Stimulated activated CD4-positive, alpha-beta T cell treated with anti-CD3 and anti-CD28 coated beads, Interleukin-2, amount 100 ng/mL, for 24 hours (primary cell): ENCODE results near the gene RASGRP2.

Source experiments
- DNase-seq, 2 donors: peaks; one replicate each; pipeline ENCODE4 v3.0.0-alpha.2; 2020

Gene RASGRP2

GRCh38 chr11:64770120-64770519 lies 26.2 kb upstream of the RASGRP2 start:
- no peak for DNase-seq

DNA sequence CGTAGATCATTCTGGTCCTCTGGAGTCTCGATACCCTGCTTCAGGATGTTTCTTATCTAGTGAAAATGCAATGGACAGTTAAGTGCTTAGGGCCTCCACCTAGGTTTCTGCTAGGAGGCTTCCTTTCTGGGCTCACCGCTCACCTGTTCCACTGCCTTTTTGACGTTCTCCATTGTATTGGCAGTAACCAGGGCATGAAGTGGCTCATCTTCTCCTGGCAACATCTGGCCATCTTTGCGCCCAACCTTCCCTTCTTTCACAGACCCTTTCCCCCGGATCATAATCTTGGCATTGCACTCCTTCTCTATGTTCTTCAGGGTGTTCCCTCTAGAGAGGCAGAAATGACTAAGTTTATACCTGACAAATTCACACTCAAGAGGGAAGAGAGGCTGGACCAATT lies 25.3 kb upstream of the RASGRP2 start:
- DNase-seq, result no peak

DNA sequence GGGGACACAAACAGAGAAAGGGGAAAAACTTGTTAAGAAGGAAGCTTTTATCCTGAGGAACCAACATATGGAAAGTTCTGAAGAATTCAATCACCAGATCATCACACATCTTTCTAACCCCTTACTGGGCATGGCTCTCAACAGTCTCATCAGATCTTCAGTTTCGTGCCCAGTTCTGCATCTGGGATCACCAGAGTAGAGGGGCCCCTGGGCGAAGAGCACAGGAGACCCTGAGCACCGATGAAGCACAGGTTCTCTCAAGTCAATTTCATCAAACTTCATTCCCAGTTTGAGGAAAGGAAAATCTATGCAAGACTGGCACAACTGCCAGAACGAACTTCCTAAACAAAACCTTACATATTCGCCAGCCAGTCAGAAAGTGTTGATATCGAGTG lies 24.4 kb upstream of the RASGRP2 start:
- no peak for DNase-seq

DNA sequence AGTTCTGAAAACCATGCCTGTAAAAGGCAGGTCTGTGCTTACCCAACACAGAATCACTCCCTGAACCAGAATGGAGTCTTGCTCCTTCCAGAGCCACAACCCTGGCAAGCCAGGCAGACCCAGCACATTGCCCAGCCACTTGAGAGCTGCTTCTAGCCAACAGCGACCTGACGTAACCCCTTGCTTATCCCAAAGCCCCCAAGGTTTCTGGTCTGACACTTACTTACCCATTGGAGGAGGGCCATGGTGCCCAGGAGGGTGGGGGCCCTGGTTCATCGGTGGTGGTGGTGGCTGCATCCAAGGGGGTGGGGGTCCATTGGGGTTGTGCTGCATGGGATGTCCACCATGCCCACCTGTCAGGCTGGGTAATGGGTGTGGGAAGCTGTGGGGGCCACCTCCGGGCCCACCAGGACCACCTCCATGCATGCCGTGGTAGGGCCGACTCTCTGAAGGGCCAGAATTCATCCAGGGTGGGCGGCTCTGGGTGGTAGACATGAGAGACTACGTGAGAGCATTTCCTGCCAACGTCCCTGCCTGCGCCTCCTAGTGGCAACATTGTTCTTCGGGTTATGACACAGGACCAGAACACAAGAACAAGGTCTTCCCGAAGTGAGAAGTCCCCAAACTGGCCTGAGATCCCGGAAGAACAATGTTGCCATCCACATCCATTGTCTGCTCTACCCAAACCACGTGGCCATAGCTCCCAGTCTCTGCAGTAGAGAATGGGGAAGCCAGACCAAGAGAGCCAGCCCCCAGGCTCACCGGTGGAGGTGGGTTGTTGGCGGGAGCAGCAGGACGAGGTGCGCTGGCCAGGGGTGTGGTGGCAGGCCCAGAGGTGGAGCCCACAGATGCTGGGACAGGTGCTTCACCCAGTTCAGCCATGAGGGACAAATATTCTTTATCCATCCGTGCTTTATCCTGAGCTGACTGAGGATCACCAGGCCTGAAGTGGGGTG lies 23.7 kb upstream of the RASGRP2 start:
- DNase-seq, result peak; percentile 86 to 89

DNA sequence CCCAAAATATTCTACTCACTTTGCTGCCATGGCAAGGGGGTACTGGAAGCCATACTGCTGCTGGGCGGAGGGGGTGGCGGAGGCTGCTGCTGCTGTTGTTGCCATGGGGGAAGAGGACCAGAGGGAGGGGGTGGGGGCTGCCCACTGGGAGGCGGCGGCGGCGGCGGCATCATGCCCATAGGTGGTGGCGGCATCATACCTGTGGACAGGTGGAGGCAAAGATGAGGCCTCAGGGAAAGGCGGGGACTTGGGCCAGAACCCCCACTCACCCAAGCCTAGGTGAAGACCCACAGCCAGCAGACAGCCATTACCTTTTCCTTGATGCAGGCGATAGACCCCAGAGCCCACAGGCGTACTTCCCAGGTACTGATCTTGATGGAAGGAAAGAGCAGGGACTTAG lies 22.9 kb upstream of the RASGRP2 start:
- no peak for DNase-seq

- no peak for DNase-seq
Observed at GRCh38 chr11:64765851-64766665, 22.1 kb upstream of the RASGRP2 start.

DNA sequence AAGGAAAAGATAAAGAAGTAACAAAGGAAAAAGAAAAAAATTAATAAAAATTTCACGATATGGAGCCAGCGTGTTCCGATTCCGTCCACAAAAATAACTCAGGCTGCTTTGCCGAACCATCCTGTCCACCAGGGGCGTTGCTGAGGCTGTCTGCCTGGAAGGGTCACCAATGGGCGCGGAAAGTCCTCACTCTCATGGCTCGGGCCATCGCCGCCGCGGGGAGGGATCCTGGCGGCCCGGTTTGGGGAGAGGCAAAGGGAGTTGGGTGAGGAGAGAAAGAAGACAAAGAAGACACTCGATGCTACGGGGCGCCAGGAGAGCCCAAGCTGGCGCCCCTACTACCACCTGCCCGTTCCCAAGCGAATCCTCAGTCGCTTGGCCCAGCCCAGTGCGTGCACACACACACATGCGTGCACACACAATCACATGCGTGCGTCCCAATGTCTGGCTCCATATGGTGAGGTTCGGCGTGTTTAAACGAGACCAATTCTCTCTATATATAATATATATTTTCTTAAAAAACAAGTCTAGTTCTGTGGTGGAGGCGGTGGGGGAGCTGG lies 21.4 kb upstream of the RASGRP2 start:
- no peak for DNase-seq

DNA sequence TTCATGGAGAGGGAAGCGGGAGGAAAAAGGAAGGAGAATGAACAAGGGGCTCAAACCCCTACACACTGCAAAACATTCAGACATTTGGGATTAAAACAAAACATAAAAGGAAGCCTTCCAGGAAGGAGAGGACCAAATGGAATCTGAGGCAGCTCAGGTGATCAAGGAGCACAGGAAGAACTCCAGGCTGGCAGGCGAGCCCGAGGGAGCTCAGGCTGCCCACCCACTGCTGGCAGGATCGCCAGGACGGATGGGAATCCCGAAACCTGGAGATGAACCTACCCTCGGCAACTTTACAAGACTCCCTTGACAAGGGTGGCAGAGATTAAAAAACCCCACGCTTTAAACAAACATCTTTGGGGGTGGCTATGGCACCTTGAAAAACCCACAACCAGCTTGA lies 20.8 kb upstream of the RASGRP2 start:
- no peak for DNase-seq

DNA sequence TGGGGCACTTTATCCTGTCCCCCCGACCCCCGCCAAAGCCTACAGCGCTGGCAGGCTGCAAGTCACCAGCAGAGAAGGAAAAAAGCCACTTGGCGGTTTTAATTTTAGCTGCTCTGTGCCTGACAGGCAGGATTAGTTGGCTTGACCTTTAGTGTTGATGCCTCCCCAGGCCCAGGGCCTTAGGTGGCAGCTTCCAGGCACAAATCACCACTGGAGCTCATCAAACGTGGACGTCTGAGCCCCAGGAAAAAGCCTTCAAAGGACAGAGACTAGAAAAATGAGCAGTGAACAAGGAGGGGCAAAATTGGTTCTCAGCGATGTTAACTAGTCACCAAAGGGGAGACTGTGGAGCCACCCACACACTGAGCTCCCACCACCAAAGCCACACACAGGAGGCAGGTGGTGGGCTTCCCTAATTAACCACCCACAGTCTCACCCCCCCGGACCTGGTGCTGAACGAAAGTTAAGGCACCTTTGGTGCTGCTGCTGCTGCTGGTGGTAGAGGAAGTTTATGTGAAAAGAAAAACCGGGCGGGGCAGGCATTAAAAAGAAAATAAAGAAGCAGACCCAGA lies 20.2 kb upstream of the RASGRP2 start:
- peak; percentile 32 to 56 for DNase-seq

GRCh38 chr11:64763526-64764039 lies 19.6 kb upstream of the RASGRP2 start:
- no peak for DNase-seq

- no peak for DNase-seq
Observed at GRCh38 chr11:64762674-64763525, 19.0 kb upstream of the RASGRP2 start.

- DNase-seq, result peak in 1 of 2 donors; percentile 24
Observed at GRCh38 chr11:64762277-64762673, 18.3 kb upstream of the RASGRP2 start.

DNA sequence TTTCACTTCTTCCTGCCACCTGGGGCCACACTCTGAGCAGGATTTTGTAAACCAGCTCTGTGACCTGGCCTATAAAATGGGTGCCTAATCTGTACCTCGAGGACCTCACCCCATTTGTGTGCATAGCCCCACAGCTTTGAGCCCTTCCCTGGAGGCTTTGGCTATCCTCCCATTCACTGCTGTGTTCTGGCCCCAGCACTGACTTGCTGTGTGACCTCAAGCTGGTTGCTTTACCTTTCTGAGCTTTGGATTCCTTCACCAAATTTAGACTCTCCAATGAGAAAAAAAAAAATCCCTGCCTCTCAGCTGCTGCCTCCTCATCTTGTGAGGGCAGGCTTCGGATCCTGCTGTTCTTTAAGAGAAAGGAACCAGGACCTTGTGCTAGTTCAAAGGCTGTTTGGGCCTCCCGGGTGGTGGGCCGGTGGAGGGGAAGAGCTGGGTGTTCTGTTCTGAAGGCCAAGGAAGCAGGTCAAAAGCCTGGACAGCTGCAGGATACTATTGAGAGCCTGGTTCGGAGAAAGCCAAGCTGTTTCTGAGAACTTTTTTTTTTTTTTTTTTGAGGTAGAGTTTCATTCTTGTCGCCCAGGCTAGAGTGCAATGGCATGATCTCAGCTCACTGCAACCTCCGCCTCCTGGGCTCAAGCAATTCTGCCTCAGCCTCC lies 16.9 kb upstream of the RASGRP2 start:
- DNase-seq, result no peak

DNA sequence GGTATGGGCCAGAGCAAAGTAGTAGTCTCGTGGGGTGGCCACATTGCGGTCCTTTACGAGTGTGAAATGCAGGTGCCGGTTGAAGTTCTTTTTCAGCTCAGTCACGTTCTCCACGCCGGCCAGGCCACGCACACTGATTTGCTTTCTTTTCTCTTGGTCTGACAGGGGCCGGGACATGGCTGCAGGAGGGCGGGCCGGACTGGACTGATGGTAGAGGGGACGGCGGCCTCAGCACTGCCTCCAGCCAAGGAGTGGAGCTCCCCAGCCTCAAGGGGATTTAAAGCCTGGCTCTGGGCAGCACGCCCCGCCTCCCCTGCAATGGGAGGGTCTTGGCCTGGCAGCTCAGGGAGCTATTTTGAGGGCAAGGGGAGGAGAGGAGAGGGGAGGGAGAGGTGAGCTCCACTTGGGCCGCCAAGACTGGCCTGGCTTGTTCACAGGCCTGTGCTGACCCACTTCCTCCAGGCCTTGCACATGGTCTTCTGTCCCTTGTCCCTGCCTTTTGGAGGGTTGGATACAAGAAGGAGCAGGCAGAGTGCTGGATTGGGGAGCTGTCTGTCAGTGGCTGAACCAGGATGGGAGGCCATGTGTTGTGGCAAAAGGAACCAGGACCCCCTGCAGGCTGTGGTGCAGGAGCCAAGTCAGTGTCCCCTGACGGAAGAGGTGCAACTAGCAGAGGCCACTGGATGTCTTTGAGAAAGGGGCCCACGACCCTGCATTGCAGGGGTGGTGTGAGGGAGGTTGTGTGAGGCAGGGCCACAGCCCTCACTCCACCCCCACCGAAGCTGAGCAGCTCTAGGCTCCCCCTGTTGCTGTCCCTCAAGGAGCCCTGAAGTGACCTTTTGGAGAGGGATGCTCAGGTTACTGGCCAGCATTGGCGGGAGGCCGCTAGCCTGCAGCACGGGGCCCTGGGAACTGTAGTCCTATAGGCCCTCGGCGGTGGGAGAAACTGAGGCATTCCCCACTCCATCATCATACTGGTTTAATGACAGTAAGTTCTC lies 16.1 kb upstream of the RASGRP2 start, which contains the start of gene PYGM:
PYGM (minus strand) TSS at position 253 of the 998 bp plus-strand sequence; CDS start at position 177, 76 bp downstream.
- DNase-seq, result no peak

- no peak for DNase-seq
Observed at GRCh38 chr11:64759131-64759721, 15.3 kb upstream of the RASGRP2 start.

- no peak for DNase-seq
Observed at GRCh38 chr11:64758330-64759079, 14.6 kb upstream of the RASGRP2 start.

DNA sequence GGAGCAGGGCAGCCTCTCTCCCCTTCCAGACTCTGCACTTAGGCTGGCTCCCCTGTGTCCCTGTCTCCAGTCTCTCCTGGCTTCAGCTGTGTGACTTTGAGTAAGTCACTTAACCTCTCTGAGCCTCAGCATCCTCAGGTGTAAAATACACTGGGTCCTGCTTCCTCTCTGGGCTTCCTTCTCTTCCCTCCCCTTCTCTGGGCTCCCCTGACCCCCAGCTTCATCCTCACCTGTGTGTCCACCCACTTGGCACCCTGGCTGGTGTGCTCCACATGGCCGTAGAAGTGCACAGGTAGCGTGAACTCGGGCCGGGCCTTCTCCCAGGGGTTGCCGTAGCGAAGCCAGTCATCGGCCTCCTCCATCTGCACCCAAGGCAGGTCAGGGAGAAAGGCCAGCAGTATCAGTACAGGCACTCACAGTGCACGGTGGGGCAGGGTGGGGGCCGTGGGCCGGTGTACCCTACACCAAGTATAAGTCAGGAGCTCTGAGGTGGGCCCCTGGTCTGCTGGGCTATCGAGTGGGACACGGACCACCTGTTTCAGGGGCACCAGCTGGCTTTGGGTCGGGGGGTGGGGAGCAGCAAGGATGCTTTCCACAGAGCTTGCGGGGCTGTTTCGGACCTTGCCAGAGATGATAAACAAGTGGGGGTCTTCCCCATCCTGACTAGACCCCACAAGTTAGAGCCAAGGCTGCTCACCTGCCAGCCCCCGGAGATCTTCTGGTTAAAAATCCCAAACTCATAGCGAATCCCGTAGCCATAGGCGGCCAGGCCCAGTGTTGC lies 13.8 kb upstream of the RASGRP2 start:
- DNase-seq, result no peak
